GM23248 (cell line): ENCODE measurements around the gene KATNAL1.

Source experiments
- EZH2 ChIP-seq: fragments of 200-600 bp; sonication (generic); IDR thresholded peaks from 2 replicates; pipeline ENCODE4 v1.6.1; 2018; ENCODE audit warnings: antibody characterized with exemption, mild to moderate bottlenecking; ENCODE audit not compliant: insufficient read depth, poor library complexity, severe bottlenecking
- EZH2phosphoT487 ChIP-seq: fragments of 200-600 bp; sonication (generic); IDR thresholded peaks from 2 replicates; pipeline ENCODE4 v1.6.1; 2018; ENCODE audit warnings: antibody characterized with exemption, moderate library complexity, mild to moderate bottlenecking, low read depth; ENCODE audit not compliant: insufficient read depth

DNA sequence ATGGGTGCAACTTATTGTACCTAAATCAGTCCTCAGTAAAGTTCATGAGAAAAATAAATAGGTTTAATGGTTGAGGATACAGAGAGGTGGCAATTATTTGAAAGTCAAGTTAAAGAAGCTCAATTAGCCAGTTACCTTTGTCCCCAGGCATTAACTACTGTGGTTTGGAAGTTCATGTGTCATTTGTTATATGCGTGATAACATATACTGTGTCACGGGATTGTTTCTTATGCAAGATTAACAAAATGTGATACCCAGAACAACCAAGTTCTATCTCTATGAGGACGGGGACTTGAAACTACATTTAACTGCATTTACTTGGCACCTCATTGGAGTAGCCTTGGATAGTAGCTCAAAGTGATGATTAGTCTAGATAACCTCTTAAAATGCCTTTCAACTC is 13.9 kb upstream of the KATNAL1 start:
- TF ChIP-seq EZH2phosphoT487: no peak
- no peak for TF ChIP-seq EZH2
